Measurements from ENCODE around the gene ZNF644. TPM values are rescaled to one million over a fixed set of nuclear protein-coding genes. Genes with fewer than 3 reads are reported as not detected.
A peak's percentile ranks its signal among the peaks of the same experiment; 100 is the strongest.

The ZNF644 gene
- total RNA-seq, 2 donors from 2014 or later, result 24.9 to 34.4 TPM

DNA sequence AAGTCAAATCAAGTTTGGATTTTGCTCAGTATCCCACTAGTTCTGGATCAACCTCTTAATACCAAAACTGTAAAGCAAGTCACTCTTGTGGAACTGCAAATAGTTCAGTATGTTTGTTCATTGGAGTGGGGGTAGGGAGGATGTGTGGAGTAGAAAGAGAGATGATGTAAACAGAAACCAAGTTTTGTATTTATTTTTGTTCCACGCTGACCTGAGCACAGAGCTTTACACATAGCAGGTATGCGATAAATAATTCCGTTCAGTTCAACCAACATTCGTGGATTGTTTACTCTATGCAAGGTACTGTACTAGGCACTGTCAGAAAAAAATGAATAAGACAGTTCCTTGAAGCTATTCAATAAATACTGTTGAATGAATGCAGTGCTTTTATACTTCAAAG is 4.5 kb upstream of the ZNF644 start:
- Histone ChIP-seq H3K27me3 (no peaks in the 10 kb centered on the region), H3K27ac (no peak overlapping the region), H3K9me3 (no peaks in the 10 kb centered on the region), H3K4me3 (no peak overlapping the region), H3K4me1 (peaks cover 0 to 9% of the 10 kb centered on the region in 2 donors), H3K36me3 (no peaks in the 10 kb centered on the region)
- TF ChIP-seq, protein P1, sequence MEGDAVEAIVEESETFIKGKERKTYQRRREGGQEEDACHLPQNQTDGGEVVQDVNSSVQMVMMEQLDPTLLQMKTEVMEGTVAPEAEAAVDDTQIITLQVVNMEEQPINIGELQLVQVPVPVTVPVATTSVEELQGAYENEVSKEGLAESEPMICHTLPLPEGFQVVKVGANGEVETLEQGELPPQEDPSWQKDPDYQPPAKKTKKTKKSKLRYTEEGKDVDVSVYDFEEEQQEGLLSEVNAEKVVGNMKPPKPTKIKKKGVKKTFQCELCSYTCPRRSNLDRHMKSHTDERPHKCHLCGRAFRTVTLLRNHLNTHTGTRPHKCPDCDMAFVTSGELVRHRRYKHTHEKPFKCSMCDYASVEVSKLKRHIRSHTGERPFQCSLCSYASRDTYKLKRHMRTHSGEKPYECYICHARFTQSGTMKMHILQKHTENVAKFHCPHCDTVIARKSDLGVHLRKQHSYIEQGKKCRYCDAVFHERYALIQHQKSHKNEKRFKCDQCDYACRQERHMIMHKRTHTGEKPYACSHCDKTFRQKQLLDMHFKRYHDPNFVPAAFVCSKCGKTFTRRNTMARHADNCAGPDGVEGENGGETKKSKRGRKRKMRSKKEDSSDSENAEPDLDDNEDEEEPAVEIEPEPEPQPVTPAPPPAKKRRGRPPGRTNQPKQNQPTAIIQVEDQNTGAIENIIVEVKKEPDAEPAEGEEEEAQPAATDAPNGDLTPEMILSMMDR (IDR thresholded peaks at IDR 0.05), result no peak
- no peak for DNase-seq (ENCODE audit: low spot score)

DNA sequence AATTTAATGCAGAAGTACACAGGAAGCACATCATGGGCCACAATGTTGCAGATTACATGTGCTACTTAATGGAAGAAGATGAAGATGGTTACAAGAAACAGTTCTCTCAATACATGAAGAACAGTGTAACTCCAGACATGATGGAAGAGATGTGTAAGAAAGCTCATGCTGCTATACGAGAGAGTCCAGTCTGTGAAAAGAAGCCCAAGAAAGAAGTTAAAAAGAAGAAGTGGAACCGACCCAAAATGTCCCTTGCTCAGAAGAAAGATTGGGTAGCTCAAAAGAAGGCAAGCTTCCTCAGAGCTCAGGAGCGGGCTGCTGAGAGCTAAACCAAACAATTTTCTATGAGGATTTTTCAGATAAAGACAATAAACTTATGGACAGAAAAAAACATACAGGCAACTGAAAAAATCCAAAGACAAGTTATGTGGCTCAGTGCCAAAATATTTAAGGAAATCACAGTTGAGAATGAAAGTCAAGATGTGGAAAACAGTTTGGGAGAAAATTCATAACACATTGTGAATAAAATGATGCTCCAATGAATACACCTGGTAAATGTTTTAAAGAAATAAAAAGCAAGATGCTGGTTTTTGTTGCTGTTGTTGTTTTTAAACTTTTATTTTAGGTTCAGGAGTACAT is 2.8 kb upstream of the ZNF644 start:
- no peaks in the 10 kb centered on the region for H3K9me3 ChIP-seq
- TF ChIP-seq, protein P1 (IDR thresholded peaks at IDR 0.05), result no peak
- no peak overlapping the region for H3K4me3 ChIP-seq
- peaks cover 0 to 24% of the 10 kb centered on the region in 2 donors for H3K4me1 ChIP-seq
- no peaks in the 10 kb centered on the region for H3K27me3 ChIP-seq
- DNase-seq (ENCODE audit: low spot score), result no peak
- H3K36me3 ChIP-seq, result peaks cover 1% of the 10 kb centered on the region
- no peak overlapping the region for H3K27ac ChIP-seq

DNA sequence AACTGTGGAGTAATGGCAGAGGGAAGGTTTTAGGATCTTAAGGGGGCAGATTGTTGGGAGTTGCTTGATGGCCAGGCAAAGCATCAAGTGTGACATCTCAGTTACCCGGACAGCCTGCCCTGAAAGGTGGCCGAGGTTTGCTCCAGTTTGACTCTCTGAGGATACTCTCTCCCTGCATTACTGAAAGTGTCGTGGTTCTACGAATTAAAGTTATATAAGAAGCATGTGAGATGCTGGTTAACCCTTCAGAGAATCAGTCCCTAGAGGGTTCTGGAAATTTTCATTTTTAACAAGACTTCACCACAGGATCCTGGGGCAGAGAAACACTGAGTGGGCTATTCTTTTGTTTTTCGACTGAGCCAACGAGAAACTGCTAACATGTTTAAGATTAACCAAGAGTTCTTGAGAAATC is 689 bp upstream of the ZNF644 start:
- no peaks in the 10 kb centered on the region for H3K27me3 ChIP-seq
- H3K9me3 ChIP-seq, result no peaks in the 10 kb centered on the region
- DNase-seq (ENCODE audit: low spot score), result no peak
- TF ChIP-seq, protein P1 (IDR thresholded peaks at IDR 0.05), result no peak
- peaks cover 0 to 44% of the 10 kb centered on the region in 2 donors for H3K4me1 ChIP-seq
- peaks cover 3% of the 10 kb centered on the region for H3K36me3 ChIP-seq
- H3K4me3 ChIP-seq, result peak overlapping the region; percentile 97 to 98
- peak overlapping the region; percentile 100 for H3K27ac ChIP-seq

DNA sequence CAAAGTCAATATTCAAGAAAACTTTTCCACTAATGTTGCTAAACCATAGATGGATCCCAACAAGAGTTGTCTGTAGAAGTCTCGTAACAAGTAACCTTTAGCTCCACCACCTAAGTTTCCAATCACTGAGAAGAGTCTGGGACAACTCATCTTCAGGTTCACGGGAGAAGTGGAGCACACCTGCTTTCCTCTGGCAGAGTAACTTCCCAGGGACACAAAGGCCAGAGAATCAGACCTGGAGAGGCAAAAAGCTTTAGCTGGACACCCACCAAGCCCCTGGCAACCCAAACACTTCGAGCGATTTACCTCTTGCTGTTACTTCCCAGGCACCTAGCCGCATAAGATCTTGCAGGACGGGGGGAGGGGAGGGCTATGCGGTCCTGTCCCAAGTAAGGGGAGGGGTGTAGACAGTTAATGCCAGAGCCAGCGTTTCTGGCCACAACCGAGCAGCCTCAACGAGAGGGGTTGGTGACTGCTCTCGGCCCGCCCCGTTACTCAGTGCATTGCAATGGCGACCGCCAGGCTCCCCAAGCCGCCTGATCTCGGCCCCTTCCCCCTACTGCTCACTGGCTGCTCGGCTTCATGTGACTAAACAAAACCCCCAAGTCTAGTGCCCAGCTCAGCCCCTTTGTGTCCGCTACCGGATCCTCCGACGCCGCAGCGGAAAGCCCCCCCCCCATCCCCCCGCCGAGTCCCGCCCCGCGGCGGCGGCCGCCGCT is 709 bp downstream of the ZNF644 start:
- Histone ChIP-seq H3K36me3 (peaks cover 3% of the 10 kb centered on the region), H3K9me3 (no peaks in the 10 kb centered on the region), H3K4me3 (peak overlapping the region; percentile 97 to 98), H3K4me1 (peaks cover 0 to 50% of the 10 kb centered on the region in 2 donors), H3K27me3 (no peaks in the 10 kb centered on the region), H3K27ac (peak overlapping the region; percentile 100)
- DNase-seq (ENCODE audit: low spot score), result peak; percentile 72
- TF ChIP-seq, protein P1 (IDR thresholded peaks at IDR 0.05), result no peak

DNA sequence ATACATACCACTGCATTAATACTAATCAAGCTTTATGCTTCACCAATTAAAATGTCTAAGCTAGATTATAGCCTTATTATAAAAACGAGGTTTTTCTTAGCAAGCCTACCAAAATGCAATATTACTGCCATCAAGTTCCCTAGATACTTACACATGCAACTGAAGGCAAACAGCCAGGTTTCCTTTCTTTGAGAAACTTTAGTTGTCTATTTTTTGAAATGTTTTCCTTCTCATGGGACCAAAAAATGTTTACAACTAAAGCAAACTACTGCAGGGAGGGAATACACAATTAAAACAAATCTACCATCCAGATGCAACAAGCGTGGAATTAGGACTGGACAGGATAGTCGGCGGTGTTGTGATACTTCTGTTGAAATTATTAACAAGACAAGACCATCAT is 1.3 kb downstream of the ZNF644 start:
- Histone ChIP-seq H3K4me1 (peaks cover 0 to 57% of the 10 kb centered on the region in 2 donors), H3K36me3 (peaks cover 3% of the 10 kb centered on the region), H3K27me3 (no peaks in the 10 kb centered on the region), H3K4me3 (peak overlapping the region; percentile 97 to 98), H3K9me3 (no peaks in the 10 kb centered on the region), H3K27ac (peak overlapping the region; percentile 100)
- TF ChIP-seq, protein P1 (IDR thresholded peaks at IDR 0.05), result no peak
- no peak for DNase-seq (ENCODE audit: low spot score)
